Trophoblast cell (in vitro differentiated cells and primary cell): ENCODE results near the gene ADCY1.

ENCODE experiments used
- DNase-seq, 2 donors: peaks; one replicate each; pipeline ENCODE4 v3.0.0-alpha.2; 2016
- H2AFZ ChIP-seq: 2 replicates; pipeline ENCODE4 v1.6.1; 2013; ENCODE audit warnings: low read length, moderate library complexity, mild to moderate bottlenecking; ENCODE audit not compliant: insufficient read depth, poor library complexity
- H2AK5ac ChIP-seq: 2 replicates; pipeline ENCODE4 v1.6.1; 2013; ENCODE audit warnings: mild to moderate bottlenecking, low read length
- H2BK120ac ChIP-seq: 2 replicates; pipeline ENCODE4 v1.6.1; 2013; ENCODE audit warnings: low read length, mild to moderate bottlenecking, moderate library complexity; ENCODE audit not compliant: insufficient read depth, poor library complexity
- H2BK12ac ChIP-seq: 2 replicates; pipeline ENCODE4 v1.6.1; 2013; ENCODE audit warnings: mild to moderate bottlenecking, low read length, moderate library complexity
- H2BK5ac ChIP-seq: 2 replicates; pipeline ENCODE4 v1.6.1; 2013; ENCODE audit warnings: low read length, low read depth, moderate library complexity, mild to moderate bottlenecking; ENCODE audit not compliant: poor library complexity
- H3K14ac ChIP-seq: 2 replicates; pipeline ENCODE4 v1.6.1; 2013; ENCODE audit warnings: mild to moderate bottlenecking, low read length
- H3K18ac ChIP-seq: 2 replicates; pipeline ENCODE4 v1.6.1; 2013; ENCODE audit warnings: mild to moderate bottlenecking, low read length
- H3K23ac ChIP-seq: 2 replicates; pipeline ENCODE4 v1.6.1; 2013; ENCODE audit warnings: low read length
- H3K27ac ChIP-seq: 2 replicates; pipeline ENCODE4 v1.5.1; 2013; ENCODE audit warnings: low read depth, mild to moderate bottlenecking, inconsistent platforms, low read length, moderate library complexity
- H3K27me3 ChIP-seq: 2 replicates; pipeline ENCODE4 v1.6.1; 2013; ENCODE audit warnings: inconsistent platforms, mild to moderate bottlenecking, low read length, moderate library complexity; ENCODE audit not compliant: insufficient read depth
- H3K36me3 ChIP-seq, 2 experiments: 1 replicate in 1 of 2; 2 replicates in 1 of 2; pipeline ENCODE4 v1.6.1; 2013; ENCODE audit warnings: low read length in 2 of 2, mild to moderate bottlenecking in 2 of 2, moderate library complexity in 1 of 2; ENCODE audit not compliant: insufficient read depth in 2 of 2, control insufficient read depth in 1 of 2
- H3K4ac ChIP-seq: 2 replicates; pipeline ENCODE4 v1.6.1; 2013; ENCODE audit warnings: low read depth, mild to moderate bottlenecking, low read length, moderate library complexity
- H3K4me1 ChIP-seq, 2 experiments: 1 replicate in 1 of 2; 2 replicates in 1 of 2; pipeline ENCODE4 v1.6.1; 2013; ENCODE audit warnings: low read length in 2 of 2, mild to moderate bottlenecking in 2 of 2, moderate library complexity in 1 of 2; ENCODE audit not compliant: insufficient read depth in 2 of 2, control insufficient read depth in 1 of 2
- H3K4me2 ChIP-seq: 2 replicates; pipeline ENCODE4 v1.6.1; 2013; ENCODE audit warnings: inconsistent platforms, mild to moderate bottlenecking, low read length, moderate library complexity
- H3K4me3 ChIP-seq: 2 replicates; pipeline ENCODE4 v1.5.1; 2013; ENCODE audit warnings: mild to moderate bottlenecking, low read depth, low read length, inconsistent platforms
- H3K79me1 ChIP-seq: one replicate; pipeline ENCODE4 v1.6.1; 2013; ENCODE audit warnings: low read length
- H3K79me2 ChIP-seq: 2 replicates; pipeline ENCODE4 v1.6.1; 2013; ENCODE audit warnings: low read length, mild to moderate bottlenecking; ENCODE audit not compliant: control insufficient read depth, insufficient read depth, poor library complexity
- H3K9ac ChIP-seq: 2 replicates; pipeline ENCODE4 v1.6.1; 2013; ENCODE audit warnings: mild to moderate bottlenecking, low read length
- H3K9me3 ChIP-seq: 2 replicates; pipeline ENCODE4 v1.6.1; 2013; ENCODE audit warnings: low read depth, mild to moderate bottlenecking, control low read depth, inconsistent platforms, low read length; ENCODE audit not compliant: insufficient read depth
- H4K12ac ChIP-seq: 2 replicates; pipeline ENCODE4 v1.6.1; 2013; ENCODE audit warnings: low read depth, mild to moderate bottlenecking, low read length, moderate library complexity
- H4K8ac ChIP-seq: 2 replicates; pipeline ENCODE4 v1.6.1; 2013; ENCODE audit warnings: low read depth, mild to moderate bottlenecking, low read length, moderate library complexity
- H4K91ac ChIP-seq: one replicate; pipeline ENCODE4 v1.6.1; 2013; ENCODE audit warnings: low read depth, mild to moderate bottlenecking, low read length, moderate library complexity
- WGBS: extraction: QIAGEN DNeasy Blood & Tissue Kit; methylation state at CpG from one replicate; pipeline ENCODE4 v1.1.7; 2013; ENCODE audit warnings: missing lambda C conversion rate; ENCODE audit not compliant: insufficient read length, insufficient coverage; ENCODE audit errors: extremely low coverage; 5-methylcytosine and 5-hydroxymethylcytosine counted together

ADCY1 gene

DNA sequence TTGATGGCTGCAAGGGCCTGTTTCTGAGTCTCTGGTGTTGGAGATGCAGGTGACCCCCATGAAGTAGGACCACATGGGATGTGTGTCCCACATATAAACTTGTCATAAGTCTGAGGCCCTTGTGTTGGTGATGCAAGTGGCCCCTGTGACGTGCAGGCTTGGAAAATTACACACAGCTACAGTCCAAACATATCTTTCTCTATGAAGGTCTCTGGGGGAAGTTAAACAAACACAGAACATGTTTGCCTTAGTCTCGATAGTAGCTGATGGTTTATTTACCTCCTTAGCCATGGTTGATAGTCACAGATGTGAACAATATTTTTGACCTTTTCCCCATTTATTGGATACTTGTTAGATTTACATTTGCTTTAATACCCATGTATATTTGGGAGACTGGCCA lies 64.7 kb downstream of the ADCY1 start:
- no peak overlapping the region for H3K14ac ChIP-seq
- no peaks in the 10 kb centered on the region for H3K4me1 ChIP-seq
- H3K4me3 ChIP-seq = no peak overlapping the region
- H2BK12ac ChIP-seq = no peak overlapping the region
- DNase-seq = no peak
- no peak overlapping the region for H3K27ac ChIP-seq
- H3K36me3 ChIP-seq = no peaks in the 10 kb centered on the region
- no peak overlapping the region for H2AK5ac ChIP-seq
- no peak overlapping the region for H4K8ac ChIP-seq
- no peak overlapping the region for H3K4ac ChIP-seq
- H3K23ac ChIP-seq = no peak overlapping the region
- H4K91ac ChIP-seq = no peak overlapping the region
- no peak overlapping the region for H4K12ac ChIP-seq
- no peak overlapping the region for H3K18ac ChIP-seq
- no CpG with 5 or more reads among the region's 2 CpGs for WGBS
- no peak overlapping the region for H3K9ac ChIP-seq
- peaks cover 1% of the 10 kb centered on the region for H3K9me3 ChIP-seq
- no peaks in the 10 kb centered on the region for H3K79me2 ChIP-seq
- H2BK120ac ChIP-seq = no peak overlapping the region
- H3K4me2 ChIP-seq = no peak overlapping the region
- no peak overlapping the region for H2AFZ ChIP-seq
- no peaks in the 10 kb centered on the region for H3K27me3 ChIP-seq
- no peak overlapping the region for H2BK5ac ChIP-seq
- no peaks in the 10 kb centered on the region for H3K79me1 ChIP-seq

DNA sequence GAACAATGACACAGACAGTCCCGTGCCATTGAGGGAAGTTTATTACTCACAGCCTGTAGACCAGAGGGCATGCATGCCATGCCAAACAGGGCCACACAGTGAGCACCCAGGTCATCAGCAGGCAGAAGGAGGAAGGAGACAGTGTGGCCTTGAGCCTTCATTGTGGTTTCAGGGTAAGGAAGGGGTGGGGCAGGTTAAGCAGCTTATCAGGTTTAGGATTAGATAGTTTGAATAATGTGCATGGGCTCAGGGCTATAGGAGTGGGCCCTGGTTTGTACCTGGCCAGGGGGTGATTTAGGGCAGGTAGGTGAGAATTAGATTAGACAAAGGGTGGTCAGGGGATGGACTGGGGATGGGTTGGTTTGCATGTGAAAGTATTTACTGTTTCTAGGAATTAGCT lies 67.9 kb downstream of the ADCY1 start:
- Histone ChIP-seq H3K9me3 (peaks cover 1% of the 10 kb centered on the region), H3K18ac (no peak overlapping the region), H4K12ac (no peak overlapping the region), H3K4ac (no peak overlapping the region), H2AFZ (no peak overlapping the region), H3K79me2 (no peaks in the 10 kb centered on the region), H3K27ac (no peak overlapping the region), H2BK120ac (no peak overlapping the region), H3K4me3 (no peak overlapping the region), H3K4me2 (no peak overlapping the region), H4K8ac (no peak overlapping the region), H3K23ac (no peak overlapping the region), H3K14ac (no peak overlapping the region), H3K9ac (no peak overlapping the region), H2BK5ac (no peak overlapping the region), H4K91ac (no peak overlapping the region), H2AK5ac (no peak overlapping the region), H3K27me3 (no peaks in the 10 kb centered on the region), H2BK12ac (no peak overlapping the region), H3K36me3 (no peaks in the 10 kb centered on the region), H3K4me1 (no peaks in the 10 kb centered on the region), H3K79me1 (no peaks in the 10 kb centered on the region)
- no CpG with 5 or more reads among the region's 1 CpG for WGBS
- DNase-seq = no peak

DNA sequence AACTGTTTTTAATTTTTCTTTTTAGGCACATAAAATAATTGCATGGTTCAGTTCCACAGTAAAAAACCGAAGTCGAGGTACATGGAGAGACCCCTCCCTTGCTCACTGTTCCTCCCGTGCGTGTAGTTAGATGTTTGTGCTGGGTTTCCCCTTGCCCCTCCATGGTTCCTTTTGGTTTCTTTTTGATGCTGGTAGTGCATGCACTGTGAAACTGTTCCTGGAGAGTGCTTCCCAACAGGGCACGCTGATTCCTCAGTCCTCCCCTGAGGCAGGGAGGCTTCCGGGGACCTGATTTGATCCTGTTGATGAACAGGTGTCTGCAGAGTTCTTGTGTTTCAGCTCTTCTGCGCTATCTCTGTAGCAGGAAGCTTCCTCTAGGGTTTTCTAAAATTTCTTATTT lies 69.5 kb downstream of the ADCY1 start:
- Histone ChIP-seq H3K18ac (no peak overlapping the region), H2AK5ac (no peak overlapping the region), H3K4me2 (no peak overlapping the region), H3K23ac (no peak overlapping the region), H2BK12ac (no peak overlapping the region), H4K8ac (no peak overlapping the region), H3K9ac (no peak overlapping the region), H4K91ac (no peak overlapping the region), H3K79me2 (no peaks in the 10 kb centered on the region), H3K27me3 (no peaks in the 10 kb centered on the region), H3K4me1 (no peaks in the 10 kb centered on the region), H3K36me3 (no peaks in the 10 kb centered on the region), H3K9me3 (peaks cover 4% of the 10 kb centered on the region), H3K79me1 (no peaks in the 10 kb centered on the region), H3K27ac (no peak overlapping the region), H2BK5ac (no peak overlapping the region), H2AFZ (no peak overlapping the region), H4K12ac (no peak overlapping the region), H3K4me3 (no peak overlapping the region), H3K14ac (no peak overlapping the region), H3K4ac (no peak overlapping the region), H2BK120ac (no peak overlapping the region)
- DNase-seq = no peak
- WGBS = no CpG with 5 or more reads among the region's 7 CpGs

DNA sequence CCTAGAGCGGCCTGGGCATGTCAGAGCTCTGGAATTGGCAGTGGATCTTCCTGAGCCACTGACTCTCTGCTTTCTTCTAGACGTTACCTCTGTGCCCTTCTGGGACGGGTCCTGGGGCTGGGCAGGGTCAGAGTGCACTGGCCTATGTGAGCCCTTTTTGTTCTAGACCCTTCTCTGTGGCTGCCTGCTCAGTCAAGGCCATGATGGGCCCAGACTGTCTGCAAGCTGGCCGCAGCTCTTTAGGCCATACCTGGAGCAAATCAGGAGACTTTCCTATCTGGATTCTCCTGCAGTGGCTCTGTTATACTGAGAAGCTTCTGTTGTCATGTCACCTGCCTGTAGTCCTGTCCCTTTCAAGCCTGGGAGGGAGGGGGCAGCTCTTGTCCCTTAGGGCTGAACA lies 70.1 kb downstream of the ADCY1 start:
- Histone ChIP-seq H2AK5ac (no peak overlapping the region), H3K79me2 (no peaks in the 10 kb centered on the region), H3K4me1 (no peaks in the 10 kb centered on the region), H4K8ac (no peak overlapping the region), H3K9ac (no peak overlapping the region), H3K27ac (no peak overlapping the region), H2BK120ac (no peak overlapping the region), H3K4me3 (no peak overlapping the region), H3K27me3 (no peaks in the 10 kb centered on the region), H2AFZ (no peak overlapping the region), H3K14ac (no peak overlapping the region), H4K12ac (no peak overlapping the region), H3K79me1 (no peaks in the 10 kb centered on the region), H3K36me3 (no peaks in the 10 kb centered on the region), H2BK12ac (no peak overlapping the region), H3K4ac (no peak overlapping the region), H2BK5ac (no peak overlapping the region), H3K23ac (no peak overlapping the region), H3K9me3 (peaks cover 4% of the 10 kb centered on the region), H3K4me2 (no peak overlapping the region), H4K91ac (no peak overlapping the region), H3K18ac (no peak overlapping the region)
- no CpG with 5 or more reads among the region's 4 CpGs for WGBS
- no peak for DNase-seq
